Measurements from ENCODE around the gene KLF2.
A peak's percentile ranks its signal among the peaks of the same experiment; 100 is the strongest.
"Not testable (repeated sequence)": the region's sequence is repeated elsewhere in the genome, so short reads cannot be mapped to it uniquely, and the experiment has no call there.

The KLF2 gene

DNA sequence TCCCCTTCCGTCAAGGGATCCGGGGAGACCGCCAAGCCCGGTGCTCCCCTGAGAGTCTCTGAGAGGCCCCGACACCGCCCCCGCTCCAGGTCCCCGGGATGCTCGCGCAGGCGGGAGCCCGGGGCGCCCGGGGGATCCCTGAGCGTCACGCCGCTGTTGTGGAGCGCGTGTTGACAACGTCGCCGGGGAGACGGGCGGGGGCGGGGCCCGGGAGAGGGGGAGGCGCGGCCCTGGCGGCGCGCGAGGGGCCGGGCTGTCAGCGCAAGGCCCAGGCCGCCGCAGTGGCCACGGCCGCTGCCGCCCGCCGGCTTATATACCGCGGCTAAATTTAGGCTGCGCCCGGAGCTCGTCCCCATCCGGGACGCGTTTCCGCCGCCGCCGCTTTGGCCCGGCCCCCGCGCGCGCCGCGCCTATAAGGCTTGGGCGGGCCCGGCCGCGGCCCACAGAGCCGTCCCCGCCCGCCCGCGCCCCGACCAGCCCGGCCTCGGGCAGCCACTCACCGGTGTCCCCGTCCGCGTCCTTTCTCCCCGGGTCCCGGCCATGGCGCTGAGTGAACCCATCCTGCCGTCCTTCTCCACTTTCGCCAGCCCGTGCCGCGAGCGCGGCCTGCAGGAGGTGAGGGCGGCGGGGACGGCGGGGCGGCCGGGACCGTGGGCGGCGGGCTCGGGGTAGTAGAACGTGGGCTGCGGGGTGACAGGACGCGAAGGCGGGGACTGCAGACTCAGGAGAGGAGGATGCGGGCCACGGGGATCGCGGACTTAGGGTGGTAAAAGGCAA is at the start of gene KLF2:
KLF2 (plus strand) TSS at position 443 of the 777 bp plus-strand sequence; CDS start at position 541, 98 bp downstream.
- DNase-seq (ENCODE audit: low read depth in 1 of 2, low spot score in 1 of 2) = peak; percentile 67 to 95

DNA sequence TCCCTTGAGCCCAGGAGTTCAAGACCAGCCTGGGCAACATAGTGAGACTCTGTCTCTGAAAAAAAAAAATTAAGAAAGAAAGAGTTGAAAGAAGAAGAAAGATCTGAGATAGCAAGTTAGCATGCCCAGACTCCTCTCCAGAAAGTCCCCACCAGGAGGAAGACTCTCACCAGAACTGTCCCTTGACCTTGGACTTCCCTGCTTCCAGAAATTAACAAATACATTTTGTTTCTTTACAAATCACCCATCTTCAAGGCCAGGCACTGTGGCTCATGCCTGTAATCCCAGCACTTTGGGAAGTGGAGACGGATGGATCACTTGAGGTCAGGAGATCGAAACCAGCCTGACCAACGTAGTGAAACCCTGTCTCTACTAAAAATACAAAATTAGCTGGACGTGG is 44.3 kb upstream of the KLF2 start:
- DNase-seq (ENCODE audit: low read depth in 1 of 2, low spot score in 1 of 2) = no peak

DNA sequence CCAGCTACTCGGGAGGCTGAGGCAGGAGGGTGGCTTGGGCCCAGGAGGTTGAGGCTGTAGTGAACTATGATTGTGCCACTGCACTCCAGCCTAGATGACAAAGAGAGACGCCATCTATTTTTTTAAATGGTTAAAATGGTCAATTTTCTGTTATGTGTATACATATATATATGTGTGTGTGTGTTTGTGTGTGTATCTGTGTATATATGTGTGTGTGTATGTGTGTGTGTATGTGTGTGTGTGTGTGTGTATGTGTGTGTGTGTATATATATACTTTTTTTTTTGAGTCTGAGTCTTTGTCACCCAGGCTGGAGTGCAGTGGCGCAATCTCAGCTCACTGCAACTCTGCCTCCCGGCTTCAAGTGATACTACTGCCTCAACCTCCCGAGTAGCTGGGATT is 42.9 kb upstream of the KLF2 start:
- DNase-seq (ENCODE audit: low read depth in 1 of 2, low spot score in 1 of 2) = no peak

DNA sequence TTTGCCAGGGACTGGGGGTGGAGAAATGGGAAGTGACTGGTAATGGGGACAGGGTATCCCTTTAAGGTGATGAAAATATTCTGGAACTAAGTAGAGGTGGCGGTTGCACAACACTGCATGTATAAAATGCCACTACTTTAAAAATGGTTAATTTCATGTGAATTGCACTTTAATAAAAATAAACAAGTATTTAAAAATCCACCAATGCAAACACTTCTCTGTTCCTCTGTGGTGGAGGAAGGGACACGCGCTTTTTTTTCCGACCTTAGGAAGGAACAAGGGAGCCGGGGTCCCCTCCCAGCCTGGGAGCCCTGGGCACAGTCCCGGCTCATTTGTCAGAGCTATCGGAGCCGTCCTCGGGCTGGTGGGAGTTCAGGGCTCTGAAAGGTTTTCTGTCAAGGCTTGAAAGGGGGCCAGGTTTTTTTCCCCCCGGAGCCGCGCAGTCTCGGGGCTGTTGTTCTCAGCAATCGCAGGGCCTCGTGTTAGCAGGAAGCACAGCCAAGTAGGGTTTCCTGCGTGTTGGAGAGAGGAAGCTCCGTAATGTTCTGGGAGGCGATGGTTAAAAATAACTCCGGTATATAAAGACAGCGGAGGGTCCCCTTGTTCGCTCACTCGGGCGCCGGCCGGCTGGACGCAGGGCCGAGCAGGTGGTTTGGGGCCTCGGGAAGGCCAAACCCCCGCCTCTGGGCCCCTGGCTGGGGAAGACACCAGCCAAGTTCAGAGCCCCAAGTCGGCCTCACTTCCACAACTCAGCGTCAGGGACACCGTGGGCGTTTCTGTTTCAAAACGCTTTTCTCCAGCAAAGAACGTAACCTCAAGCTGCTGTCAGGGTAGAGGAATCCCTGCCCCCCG is 41.2 kb upstream of the KLF2 start:
- DNase-seq (ENCODE audit: low read depth in 1 of 2, low spot score in 1 of 2) = peak in 1 of 2 donors; percentile 59

DNA sequence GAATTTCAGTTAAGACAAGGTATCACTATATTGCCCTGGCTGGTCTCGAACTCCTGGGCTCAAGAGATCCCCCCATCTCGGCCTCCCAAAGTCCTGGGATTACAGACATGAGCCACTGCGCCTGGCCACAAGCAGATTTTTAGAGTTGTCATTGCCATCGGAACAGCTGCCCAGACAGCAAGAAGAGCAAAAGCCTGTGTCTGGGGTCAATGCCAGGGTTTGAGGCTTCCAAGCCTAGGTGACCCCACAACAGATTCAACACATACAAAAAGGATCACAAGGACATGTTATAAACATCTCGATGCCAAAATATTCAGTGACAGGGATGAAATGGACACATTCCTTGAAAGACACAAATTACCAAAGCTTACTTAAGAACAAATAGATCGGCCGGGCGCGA is 40.1 kb upstream of the KLF2 start:
- no peak for DNase-seq (ENCODE audit: low read depth in 1 of 2, low spot score in 1 of 2)

DNA sequence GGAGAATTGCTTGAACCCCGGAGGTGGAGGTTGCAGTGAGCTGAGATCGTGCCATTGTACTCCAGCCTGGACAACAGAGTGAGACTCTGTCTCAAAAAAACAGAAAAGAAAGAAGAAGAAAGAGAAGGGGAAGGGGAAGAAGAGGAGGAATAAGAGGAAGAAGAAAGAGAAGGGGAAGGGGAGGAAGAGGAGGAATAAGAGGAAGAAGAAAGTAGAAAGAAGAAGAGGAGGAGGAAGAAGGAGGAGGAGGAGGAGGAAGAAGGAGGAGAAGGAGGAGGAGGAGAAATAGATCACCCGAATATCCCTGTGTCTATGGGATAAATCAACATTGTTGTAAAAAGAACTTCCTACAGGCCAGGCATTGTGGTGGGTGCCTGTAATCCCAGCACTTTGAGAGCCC is 39.5 kb upstream of the KLF2 start:
- not testable (repeated sequence) for DNase-seq (ENCODE audit: low read depth in 1 of 2, low spot score in 1 of 2)

DNA sequence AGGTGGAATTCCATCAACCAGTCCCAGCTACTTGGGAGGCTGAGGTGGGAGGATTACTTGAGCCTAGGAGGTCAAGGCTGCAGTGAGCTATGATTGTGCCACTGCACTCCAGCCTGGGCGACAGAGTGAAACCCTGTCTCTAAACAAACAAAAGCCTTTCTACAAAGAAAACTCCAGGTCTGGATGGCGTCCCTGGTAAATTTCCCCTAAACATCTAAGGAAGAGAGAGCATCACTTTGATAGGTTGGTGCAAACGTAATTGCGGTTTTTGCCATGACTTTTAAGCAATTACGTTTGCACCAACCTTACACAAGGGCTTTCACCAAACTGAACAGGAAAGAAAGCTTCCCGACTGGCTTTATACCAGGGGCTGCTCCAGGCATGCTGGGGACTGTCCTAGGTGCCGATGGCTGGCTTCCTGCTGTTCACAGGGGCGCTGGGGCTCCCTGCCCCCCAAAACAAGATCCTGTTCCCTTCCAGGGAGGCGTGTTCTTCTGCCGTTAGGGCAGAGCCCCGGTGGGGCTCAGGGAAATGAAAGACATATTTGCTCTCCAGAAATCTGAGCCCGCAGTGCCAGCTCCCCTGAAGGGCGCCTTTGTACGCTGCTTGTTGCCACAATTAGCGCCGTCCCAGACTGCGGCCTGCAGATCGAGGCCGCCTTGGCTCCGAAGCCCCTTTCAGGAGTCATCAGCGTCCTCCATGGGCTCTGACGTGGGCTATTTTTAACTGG is 38.7 kb upstream of the KLF2 start:
- DNase-seq (ENCODE audit: low read depth in 1 of 2, low spot score in 1 of 2) = no peak

DNA sequence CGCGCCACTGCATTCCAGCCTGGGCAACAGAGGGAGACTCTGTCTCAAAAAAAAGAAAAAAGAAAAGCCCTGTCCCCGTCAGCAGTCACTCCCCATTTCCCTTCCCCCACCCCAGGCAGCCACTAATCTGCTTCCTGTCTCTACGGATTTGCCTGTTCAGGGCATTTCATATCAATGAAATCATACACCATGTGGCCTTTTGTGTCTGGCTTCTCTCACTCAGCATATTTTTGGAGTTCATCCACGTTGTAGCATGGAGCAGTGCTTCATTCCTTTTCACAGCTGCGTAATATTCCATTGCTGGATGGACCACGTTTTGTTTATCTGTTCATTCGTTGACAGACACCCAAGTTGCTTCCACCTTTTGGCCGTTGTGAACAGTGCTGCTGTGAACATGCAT is 36.1 kb upstream of the KLF2 start:
- DNase-seq (ENCODE audit: low read depth in 1 of 2, low spot score in 1 of 2) = no peak

DNA sequence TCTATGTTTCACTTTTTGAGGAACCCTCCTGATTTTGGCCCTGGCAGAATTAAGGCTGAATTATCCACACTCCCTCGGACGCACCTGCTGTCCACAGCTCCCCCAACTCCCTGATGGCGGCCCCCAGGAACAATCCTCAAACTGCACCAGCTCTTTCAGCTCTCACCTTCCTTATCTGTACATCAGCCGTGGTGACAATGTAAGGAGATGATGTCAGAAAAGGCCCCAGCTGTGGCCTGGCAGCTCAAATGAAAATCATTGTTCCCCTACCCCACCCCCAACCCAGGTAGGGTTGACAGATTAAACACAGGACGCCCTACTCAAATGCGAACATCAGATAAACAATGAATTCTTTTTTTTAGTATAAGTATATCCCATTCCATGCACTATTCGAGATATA is 35.0 kb upstream of the KLF2 start:
- no peak for DNase-seq (ENCODE audit: low read depth in 1 of 2, low spot score in 1 of 2)

DNA sequence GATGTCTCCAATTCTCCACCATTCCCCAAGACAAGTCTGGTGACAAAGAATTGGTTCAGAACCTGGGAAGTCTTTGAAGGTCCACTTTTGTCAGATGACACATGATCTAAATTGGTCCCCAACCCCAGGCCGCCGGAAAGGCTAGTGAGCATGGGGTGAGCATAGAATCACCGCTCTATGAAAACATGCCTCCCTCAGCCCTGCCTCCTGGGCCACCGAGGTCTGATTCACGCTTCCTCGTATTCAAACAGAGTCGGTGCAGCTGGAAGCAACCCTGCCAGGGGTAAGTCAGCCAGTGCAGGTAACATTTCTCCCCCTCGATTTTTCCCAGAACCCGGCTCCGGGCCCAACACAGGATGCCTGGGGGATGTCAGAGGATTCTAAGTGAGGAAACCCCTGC is 33.9 kb upstream of the KLF2 start:
- DNase-seq (ENCODE audit: low read depth in 1 of 2, low spot score in 1 of 2) = no peak

DNA sequence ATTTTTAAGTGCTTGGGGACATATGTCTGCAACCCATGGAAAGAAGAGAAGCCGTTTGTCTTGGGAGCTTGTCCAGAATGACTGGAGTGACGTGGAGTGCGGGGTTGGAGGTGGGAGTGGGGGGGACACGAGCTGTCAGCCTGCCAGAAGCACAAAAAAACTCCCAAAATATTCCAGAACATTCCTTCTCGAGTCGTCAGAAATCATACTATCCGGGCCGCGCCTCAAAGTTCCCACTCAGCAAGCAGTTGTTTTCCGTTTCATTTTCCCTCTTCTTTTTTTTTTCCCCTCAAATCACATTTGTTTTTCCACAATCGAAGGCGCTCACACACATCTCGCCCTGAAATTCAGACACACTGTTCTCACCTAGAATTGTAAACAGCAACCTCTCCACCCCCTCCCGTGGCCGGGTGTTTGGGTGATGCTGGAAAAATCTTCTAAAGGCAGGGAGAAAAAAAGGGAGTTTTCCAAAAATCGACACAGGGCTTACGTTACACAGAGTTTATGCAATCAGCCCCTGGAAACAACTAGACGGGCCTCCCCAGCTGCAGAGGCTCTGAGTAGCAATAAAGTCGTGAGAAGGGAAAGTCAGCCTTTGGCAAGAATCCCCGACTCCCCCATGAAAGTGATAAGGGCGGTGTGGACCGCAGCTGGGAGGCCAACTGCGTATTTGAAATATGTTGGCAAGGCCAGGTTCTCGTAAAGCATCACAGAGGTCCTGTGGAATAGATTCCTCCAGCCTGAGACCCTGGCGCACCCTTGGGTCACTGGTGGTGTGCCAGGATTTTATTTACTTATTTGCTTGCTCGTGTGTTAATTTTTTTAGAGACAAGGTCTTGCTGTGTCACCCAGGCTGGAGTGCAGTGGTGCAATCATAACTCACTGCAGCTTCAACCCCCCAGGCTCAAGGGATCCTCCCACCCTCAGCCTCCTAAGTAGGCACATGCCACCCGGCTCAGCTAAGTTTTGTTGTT is 31.2 kb upstream of the KLF2 start:
- DNase-seq (ENCODE audit: low read depth in 1 of 2, low spot score in 1 of 2) = no peak

DNA sequence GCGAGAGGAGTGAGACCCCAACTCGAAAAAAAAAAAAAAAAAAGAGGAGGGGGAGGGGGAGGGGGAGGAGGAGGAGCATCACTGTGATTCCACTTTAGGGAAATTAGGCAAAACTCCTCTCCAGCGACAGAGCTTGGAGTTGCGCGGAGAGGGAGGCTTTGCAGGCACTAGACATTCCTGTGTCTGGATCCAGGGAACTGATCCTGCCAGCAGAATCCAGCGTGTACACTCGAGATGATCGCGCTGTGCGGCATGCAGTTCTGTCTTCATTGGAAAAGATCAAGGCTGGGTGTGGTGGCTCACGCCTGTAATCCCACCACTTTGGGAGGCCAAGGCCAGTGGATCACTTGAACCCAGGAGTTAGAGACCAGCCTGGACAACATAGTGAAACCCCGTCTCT is 29.6 kb upstream of the KLF2 start:
- DNase-seq (ENCODE audit: low read depth in 1 of 2, low spot score in 1 of 2) = no peak

DNA sequence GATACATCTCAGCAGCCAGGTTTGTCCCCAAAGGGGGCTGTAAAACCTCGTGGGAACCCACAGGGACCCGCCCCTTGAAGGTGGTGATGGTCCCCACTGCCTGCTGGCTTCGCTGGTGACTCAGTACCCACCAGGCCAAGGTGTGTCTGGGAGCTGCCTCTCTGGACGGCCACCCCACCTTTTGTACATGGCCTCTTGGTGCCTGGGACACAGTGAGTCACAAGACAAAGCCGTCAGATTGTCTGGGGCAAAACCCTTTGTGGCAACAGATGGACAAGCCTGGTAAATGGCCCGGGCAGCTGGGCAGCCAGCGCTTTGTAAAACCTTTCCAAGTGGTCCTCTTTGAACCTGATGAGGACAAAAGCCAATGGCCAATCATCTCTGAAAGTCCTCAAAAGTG is 27.9 kb upstream of the KLF2 start:
- DNase-seq (ENCODE audit: low read depth in 1 of 2, low spot score in 1 of 2) = no peak

DNA sequence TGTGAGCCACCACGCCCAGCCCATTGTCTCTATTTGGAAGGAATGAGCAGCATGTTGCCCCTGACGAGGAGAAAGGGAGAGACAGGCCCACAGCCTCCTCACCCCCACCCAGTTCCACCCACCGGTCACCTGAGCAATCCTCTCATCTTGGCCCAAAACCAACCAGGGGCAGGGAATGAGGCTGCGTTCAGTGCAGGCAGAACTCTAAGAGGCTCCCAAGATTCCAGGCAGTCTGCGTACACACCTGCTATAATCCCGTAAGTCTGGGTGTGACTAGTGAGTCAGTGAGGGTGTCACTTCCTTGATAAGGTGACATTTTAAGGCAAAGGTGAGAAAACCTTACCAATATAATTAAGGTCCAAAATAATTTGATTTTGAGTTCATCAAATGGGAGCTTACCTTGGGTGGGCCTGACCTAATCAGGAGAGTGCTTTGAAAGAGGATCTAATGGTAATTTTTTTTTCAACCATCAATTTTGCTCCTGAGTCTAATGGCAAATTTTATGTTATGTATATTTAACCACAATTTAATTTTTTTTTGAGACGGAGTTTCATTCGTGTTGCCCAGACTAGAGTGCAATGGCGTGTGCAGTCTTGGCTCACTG is 26.9 kb upstream of the KLF2 start:
- DNase-seq (ENCODE audit: low read depth in 1 of 2, low spot score in 1 of 2) = no peak

DNA sequence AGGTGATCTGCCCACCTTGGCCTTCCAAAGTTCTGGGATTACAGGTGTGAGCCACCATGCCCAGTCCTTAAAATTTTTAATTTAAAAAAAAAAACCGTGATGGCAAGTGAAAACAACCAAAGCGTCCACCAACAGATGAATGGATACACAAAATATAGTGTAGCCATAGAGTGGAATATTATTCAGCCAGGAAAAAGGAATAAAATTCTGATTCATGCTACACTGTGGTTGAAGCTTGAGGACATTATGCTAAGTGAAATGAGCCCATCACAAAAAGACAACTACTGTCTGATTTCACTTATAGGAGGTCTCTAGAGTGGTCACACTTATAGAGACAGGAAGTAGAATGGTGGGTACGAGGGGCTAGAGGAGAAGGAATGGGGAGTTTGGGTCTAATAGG is 26.3 kb upstream of the KLF2 start:
- DNase-seq (ENCODE audit: low read depth in 1 of 2, low spot score in 1 of 2) = no peak

DNA sequence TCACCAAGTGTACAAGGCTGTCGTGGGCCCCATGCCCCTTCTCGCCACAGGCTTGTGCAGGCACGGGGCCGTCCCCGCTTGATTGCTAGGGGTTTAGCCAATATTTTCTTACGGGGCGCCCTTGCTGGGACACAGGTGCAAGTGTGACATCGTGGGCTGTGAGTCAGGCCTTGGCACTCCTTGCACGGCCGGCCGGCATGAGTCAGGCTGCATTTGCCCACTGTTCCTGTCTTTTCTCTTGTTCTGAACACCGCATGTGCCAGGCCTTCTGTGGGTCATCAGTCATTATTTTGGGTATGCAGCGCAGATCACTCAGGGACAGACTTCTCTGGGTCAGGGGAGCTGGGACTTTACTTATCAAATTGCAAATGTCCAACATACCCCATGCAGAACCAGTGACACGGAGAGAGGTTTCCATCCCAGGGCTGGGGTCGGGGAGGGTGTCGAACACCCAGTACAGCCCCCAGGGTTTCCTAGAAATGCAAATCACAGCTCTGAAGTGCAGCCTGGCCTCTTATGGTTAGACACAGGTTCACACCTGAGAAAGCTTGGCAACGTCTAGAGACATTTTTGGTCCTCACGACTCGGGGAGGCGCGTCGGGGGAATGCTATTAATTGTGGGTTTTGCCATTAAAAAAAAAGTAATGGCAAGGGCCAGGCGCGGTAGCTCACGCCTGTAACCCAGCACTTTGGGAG is 22.5 kb upstream of the KLF2 start:
- DNase-seq (ENCODE audit: low read depth in 1 of 2, low spot score in 1 of 2) = no peak

DNA sequence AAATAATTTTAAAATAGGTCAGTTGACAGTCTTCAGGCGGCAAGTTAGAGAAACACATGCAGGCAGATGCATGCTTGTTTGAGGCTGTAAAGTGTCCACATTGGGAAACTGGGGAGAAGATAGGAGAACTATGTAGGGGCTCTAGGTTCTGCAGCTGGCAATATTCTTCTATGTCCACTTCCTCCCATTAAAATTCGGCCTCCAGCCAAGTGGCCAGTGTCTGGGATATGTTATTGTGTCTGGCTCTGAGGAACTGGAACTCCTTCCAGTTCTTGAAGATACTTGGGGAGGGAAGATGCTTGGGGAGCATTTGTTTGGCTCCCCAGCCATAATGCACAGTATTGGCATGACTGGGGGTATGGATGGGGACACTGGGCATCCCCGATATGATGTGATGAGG is 20.9 kb upstream of the KLF2 start:
- no peak for DNase-seq (ENCODE audit: low read depth in 1 of 2, low spot score in 1 of 2)

DNA sequence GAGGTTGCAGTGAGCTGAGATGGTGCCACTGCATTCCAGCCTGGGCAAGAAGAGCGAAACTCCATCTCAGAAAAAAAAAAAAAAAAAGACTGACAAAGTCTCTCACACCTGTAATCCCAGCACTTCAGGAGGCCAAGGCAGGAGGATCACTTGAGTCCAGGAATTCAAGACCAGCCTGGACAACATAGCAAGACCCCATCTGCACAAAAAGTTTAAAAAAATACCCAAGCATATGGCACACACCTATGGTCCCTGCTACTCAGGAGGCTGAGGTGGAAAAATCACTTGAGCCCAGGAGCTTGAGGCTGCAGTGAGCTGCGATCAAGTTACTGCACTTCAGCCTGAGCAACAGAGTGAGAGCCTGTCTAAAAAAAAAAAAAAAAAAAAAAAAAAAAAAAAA is 20.1 kb upstream of the KLF2 start:
- DNase-seq (ENCODE audit: low read depth in 1 of 2, low spot score in 1 of 2) = not testable (repeated sequence)

DNA sequence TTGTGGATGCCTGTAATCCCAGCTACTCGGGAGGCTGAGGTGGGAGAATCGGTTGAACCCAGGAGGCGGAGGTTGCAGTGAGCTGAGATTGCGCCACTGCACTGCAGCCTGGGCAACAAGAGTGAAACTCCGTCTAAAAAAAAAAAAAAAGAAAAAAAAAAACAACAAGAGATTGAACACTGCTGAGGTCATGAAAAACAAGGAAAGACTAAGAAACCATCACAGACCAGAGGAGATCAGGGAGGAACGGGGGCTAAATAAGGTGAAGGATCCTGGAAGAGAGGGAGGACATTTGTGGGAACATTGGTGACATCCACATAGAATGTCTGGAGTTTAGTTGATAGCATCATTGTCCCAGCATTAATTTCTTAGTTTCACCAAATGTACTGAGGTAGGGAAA is 19.6 kb upstream of the KLF2 start:
- DNase-seq (ENCODE audit: low read depth in 1 of 2, low spot score in 1 of 2) = not testable (repeated sequence)

All from stimulated activated CD4-positive, alpha-beta T cell treated with anti-CD3 and anti-CD28 coated beads, Interleukin-15, amount 100 ng/mL, for 1 hour (primary cell).